Lower leg skin (tissue), 4 donors: ENCODE data around the gene PIP4K2A. TPM values are rescaled to one million over a fixed set of nuclear protein-coding genes. Genes with fewer than 3 reads are reported as not detected.

Experiments
- DNase-seq, 2 donors: peaks; one replicate each; pipeline ENCODE4 v3.0.0-alpha.2; 2019; ENCODE audit warnings: low spot score in 2 of 2
- H3K4me3 ChIP-seq: fragments of 200-600 bp; sonication (generic); 2 replicates; pipeline ENCODE4 v1.5.1; 2017; ENCODE audit warnings: mild to moderate bottlenecking, low read depth; ENCODE audit not compliant: poor library complexity, severe bottlenecking
- CTCF ChIP-seq, 3 donors: fragments of 450-650 bp; IDR thresholded peaks; one replicate each; pipeline ENCODE4 v1.5.1; 2016; ENCODE audit warnings: antibody characterized with exemption in 3 of 3, mild to moderate bottlenecking in 3 of 3, moderate library complexity in 2 of 3
- POLR2A ChIP-seq, 2 donors: fragments of 450-650 bp; IDR thresholded peaks; one replicate each; pipeline ENCODE4 v1.6.1; 2016 to 2017; ENCODE audit warnings: antibody characterized with exemption in 2 of 2, mild to moderate bottlenecking in 1 of 2, moderate library complexity in 1 of 2
- WGBS, 2 donors: methylation state at CpG; one replicate each; pipeline ENCODE4 v1.1.5; 2018; 5-methylcytosine and 5-hydroxymethylcytosine counted together
- intact Hi-C: fragments of 100-400 bp; cut with DNase I; formaldehyde crosslinking; loops from one replicate; pipeline ENCODE4 v1.15.0; 2023; ENCODE audit warnings: low total_unique reads
- total RNA-seq, 4 donors: library from RNA; depleted of rRNA; stranded (reverse); fragments of >200 nt; gene quantifications; one replicate each; pipeline ENCODE4 v1.1.0, GENCODE V29; 2016

PIP4K2A gene
- total RNA-seq, 4 donors from 2014 or later: 2.3 to 12.4 (median 6.6) TPM

GRCh38 chr10:22580711-22581110, 133.7 kb downstream of the PIP4K2A start:
- no peak overlapping the region for H3K4me3 ChIP-seq
- 92 to 97% methylated on average over 9 of the region's 9 CpGs for WGBS, 2 donors
- TF ChIP-seq CTCF (IDR thresholded peaks at IDR 0.05): no peak
- TF ChIP-seq POLR2A (IDR thresholded peaks at IDR 0.05): no peak
- intact Hi-C loops: no loop called here
- DNase-seq: no peak

GRCh38 chr10:22579826-22580225, 134.6 kb downstream of the PIP4K2A start:
- intact Hi-C loops: no loop called here
- TF ChIP-seq POLR2A (IDR thresholded peaks at IDR 0.05) (no peak), CTCF (IDR thresholded peaks at IDR 0.05) (no peak)
- no peak for DNase-seq
- WGBS, 2 donors: 59 to 67% methylated on average over 7 of the region's 7 CpGs
- H3K4me3 ChIP-seq: no peak overlapping the region

- 66 to 74% methylated on average over 7 of the region's 7 CpGs for WGBS, 2 donors
- no peak overlapping the region for H3K4me3 ChIP-seq
- TF ChIP-seq CTCF (IDR thresholded peaks at IDR 0.05): no peak
- TF ChIP-seq POLR2A (IDR thresholded peaks at IDR 0.05): no peak
- DNase-seq: no peak
- intact Hi-C loops: no loop called here
Observed at GRCh38 chr10:22573820-22574569, 140.4 kb downstream of the PIP4K2A start.

- intact Hi-C loops: no loop called here
- H3K4me3 ChIP-seq: no peak overlapping the region
- no peak for DNase-seq
- WGBS, 2 donors: 79 to 91% methylated on average over 6 of the region's 6 CpGs
- TF ChIP-seq CTCF (IDR thresholded peaks at IDR 0.05): no peak
- TF ChIP-seq POLR2A (IDR thresholded peaks at IDR 0.05): no peak
Observed at GRCh38 chr10:22570733-22571430, 143.5 kb downstream of the PIP4K2A start.

- no peak for DNase-seq
- WGBS, 2 donors: 77 to 87% methylated on average over 4 of the region's 4 CpGs
- TF ChIP-seq POLR2A (IDR thresholded peaks at IDR 0.05) (no peak), CTCF (IDR thresholded peaks at IDR 0.05) (no peak)
- intact Hi-C loops: no loop called here
- no peak overlapping the region for H3K4me3 ChIP-seq
Observed at GRCh38 chr10:22570234-22570633, 144.1 kb downstream of the PIP4K2A start.
